RPMI7951 (cell line): ENCODE data around the gene CCDC78. TPM values are rescaled to one million over a fixed set of nuclear protein-coding genes. Genes with fewer than 3 reads are reported as not detected.
A peak's percentile ranks its signal among the peaks of the same experiment; 100 is the strongest.

Experiments
- DNase-seq: peaks from one replicate; pipeline ENCODE4 v3.0.0-alpha.2; 2012; ENCODE audit warnings: low read depth
- total RNA-seq: library from RNA; depleted of rRNA; stranded (reverse); fragments of >200 nt; shearing (Covaris generic); gene quantifications from 2 replicates; pipeline ENCODE4 v1.2.3, GENCODE V29; 2014; rRNA removed

The CCDC78 gene
- total RNA-seq = under 0.01 and 0.12 TPM in 2 replicates

GRCh38 chr16:726438-727290, at the start of gene CCDC78, which contains the start of gene HAGHL:
TSS of gene CCDC78 (minus strand) at chr16:726443. CDS start at chr16:726367, 76 bp downstream.
TSS of gene HAGHL (plus strand) at chr16:727106. CDS start at chr16:727510, 404 bp downstream.
- peak; percentile 34 for DNase-seq

GRCh38 chr16:775236-775796, 49.1 kb upstream of the CCDC78 start:
- no peak for DNase-seq

- no peak for DNase-seq
These were observed 48.1 kb upstream of the CCDC78 start for GRCh38 chr16:774086-775001.

GRCh38 chr16:772959-773358, 46.7 kb upstream of the CCDC78 start:
- no peak for DNase-seq

- DNase-seq = no peak
These were observed 44.2 kb upstream of the CCDC78 start for GRCh38 chr16:770411-770810.

GRCh38 chr16:769934-770333, 43.7 kb upstream of the CCDC78 start:
- DNase-seq = no peak

- DNase-seq = no peak
These were observed 43.0 kb upstream of the CCDC78 start for GRCh38 chr16:769184-769784.

GRCh38 chr16:768428-768827, 42.2 kb upstream of the CCDC78 start:
- DNase-seq = no peak

GRCh38 chr16:767743-768235, 41.5 kb upstream of the CCDC78 start:
- no peak for DNase-seq

- no peak for DNase-seq
These were observed 40.8 kb upstream of the CCDC78 start for GRCh38 chr16:766820-767640.

GRCh38 chr16:766008-766819, 40.0 kb upstream of the CCDC78 start:
- no peak for DNase-seq

GRCh38 chr16:765488-765865, 39.2 kb upstream of the CCDC78 start:
- DNase-seq = no peak

GRCh38 chr16:764848-765487, 38.7 kb upstream of the CCDC78 start:
- DNase-seq = no peak

- no peak for DNase-seq
These were observed 38.0 kb upstream of the CCDC78 start for GRCh38 chr16:764184-764750.

- DNase-seq = no peak
These were observed 37.3 kb upstream of the CCDC78 start for GRCh38 chr16:763369-764183.

- no peak for DNase-seq
These were observed 36.5 kb upstream of the CCDC78 start for GRCh38 chr16:762595-763268.
